Measurements from ENCODE around the gene PRRC2B.
"Not testable (repeated sequence)": the region's sequence is repeated elsewhere in the genome, so short reads cannot be mapped to it uniquely, and the experiment has no call there.

PRRC2B gene

DNA sequence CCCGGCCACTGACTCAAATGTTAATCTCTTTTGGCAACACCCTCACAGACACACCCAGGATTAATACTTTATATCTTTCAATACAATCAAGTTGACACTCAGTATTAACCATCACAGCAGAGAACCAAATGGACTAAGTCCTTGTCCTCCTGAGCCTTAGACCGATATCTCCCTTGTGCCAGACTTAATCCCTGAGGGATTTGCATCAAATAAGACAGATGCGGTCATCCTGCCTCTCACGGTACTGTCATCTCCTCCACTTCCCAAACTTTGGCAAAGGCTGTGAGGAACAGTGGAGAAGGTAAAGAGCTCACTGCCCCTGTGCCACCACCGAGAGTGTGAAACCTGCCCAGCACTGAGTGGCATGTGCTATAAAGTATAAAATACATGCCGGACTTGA lies 6.5 kb upstream of the PRRC2B start:
- no peak for DNase-seq (ENCODE audit: low read depth)

DNA sequence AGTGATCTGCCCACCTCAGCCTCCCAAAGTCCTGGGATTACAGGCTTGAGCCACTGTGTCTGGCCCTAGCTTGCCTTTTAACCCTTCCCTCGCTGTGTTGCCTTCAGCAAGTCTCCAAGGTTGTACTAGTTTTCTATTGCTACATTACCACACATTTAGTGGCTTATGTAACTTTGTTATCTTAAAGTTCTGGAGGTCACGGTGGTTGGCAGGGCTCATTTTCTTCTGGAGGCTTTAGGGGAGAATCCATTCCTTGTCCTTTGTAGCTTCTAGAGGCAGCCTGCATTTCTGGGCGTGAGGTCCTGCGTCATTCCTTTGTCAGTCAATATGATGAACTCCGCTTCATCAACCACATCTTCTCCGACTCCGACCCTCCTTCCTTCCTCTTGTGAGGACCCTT lies 2.9 kb upstream of the PRRC2B start:
- no peak for DNase-seq (ENCODE audit: low read depth)

DNA sequence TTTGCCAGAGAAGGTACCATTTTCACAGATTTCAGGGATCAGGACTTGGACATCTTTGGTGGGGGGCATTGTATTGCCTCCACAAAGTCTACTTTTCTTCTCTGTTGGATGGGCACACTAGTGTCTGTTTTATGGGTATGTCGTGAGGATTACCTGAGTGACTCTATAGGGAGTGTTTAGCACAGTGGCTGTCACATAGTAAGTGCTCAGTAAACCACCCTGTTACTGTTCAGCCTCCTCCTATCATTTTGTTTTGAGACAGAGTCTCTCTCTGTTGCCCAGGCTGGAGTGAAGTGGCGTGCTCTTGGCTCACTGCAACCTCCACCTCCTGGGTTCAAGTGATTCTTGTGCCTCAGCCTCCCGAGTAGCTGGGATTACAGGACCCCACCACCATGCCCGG lies 2.4 kb upstream of the PRRC2B start:
- no peak for DNase-seq (ENCODE audit: low read depth)

DNA sequence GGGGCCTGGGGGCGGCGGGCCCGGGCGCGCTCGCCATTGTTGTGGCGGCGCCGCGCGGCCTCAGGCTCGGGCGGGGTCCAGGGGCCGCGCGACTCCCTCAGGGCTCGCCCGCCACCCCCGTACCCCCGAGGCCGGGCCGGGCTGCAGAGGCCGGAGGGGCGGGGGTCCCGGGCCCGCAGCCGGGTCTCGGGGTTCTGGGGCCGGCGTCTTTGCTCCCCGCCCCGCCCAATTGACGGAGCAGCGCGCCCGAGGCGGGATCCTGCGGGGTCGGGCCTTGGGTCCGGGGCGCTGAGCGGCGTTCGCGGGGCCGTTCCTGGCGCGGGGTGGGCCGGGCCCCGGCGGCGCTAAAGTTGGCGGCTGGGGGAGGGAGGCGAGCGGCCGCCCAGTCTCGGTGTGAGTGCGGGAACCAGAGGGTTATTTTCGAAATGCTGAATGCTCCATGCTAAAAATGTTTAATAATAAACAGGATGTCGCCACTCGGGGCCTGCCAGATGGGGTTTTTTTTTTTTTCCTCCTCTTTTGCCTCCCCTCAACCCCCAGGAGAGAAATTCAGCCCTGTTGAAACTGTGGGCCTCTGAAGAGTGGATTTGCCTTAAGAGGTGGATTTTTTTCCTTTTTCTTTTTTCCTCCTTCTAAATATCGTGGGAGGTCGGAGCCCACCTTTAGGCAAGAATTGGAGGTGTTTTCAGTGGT lies 724 bp downstream of the PRRC2B start:
- DNase-seq (ENCODE audit: low read depth): no peak

DNA sequence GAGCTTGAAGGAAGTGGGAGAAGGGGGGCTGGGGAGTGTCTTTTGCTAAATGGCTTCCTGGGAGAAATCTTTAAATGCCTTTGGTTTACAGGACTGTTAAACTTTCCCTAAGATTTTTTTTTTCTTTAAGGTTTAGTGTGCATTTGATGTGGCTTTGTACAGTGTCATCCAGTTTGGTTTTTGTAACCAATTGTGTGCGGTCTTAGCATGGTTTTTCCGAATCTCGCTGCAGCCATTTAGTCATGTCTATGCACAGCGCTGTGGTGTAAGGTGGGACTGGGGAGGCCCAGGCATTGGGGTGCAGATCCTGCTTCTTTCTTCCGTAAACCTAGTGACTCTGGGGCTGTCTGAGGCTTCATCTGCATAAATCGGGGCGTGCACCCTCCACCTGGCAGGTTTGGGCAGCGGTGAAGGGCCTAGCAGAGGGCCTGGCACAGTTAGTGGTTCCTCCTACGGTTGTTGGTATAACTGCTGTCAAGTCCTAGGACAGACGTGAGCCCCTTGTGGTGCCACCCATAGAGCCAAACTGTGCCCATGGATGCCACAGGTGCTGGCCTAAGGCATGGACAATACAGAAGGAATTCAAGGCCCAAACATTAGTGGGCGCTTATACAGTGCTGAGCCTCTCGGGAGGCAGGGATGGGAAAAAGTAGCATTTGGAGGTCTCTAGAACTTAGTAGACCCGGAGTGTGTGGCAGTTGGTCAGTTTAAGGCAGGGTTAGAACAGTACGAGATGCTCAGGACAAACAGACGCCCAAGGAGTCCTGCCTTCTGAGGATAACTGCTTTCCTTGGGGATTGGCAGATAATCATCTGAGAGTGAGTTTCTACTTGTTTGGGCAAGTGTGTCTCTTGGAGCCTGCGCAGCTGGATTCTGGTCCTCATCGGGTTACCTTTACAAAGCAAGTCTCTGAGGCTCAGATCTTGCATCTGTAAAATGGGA lies 1.5 kb downstream of the PRRC2B start:
- no peak for DNase-seq (ENCODE audit: low read depth)

DNA sequence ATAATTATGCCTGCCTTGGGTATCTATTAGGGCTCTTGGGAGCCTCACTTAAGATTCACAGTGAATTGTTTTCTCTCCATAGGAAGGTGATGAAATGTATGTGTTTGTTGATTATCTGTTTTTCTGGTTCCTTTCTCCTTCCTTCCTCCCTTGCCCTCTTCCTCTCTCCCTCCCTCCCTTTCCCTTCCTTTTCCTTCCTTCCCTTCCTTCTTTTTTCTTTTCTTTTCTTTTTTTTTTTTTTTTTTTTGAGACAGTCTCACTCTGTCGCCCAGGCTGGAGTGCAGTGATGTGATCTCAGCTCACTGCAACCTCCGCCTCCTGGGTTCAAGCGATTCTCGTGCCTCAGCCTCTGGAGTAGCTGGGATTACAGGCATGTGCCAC lies 2.2 kb downstream of the PRRC2B start:
- DNase-seq (ENCODE audit: low read depth): not testable (repeated sequence)

DNA sequence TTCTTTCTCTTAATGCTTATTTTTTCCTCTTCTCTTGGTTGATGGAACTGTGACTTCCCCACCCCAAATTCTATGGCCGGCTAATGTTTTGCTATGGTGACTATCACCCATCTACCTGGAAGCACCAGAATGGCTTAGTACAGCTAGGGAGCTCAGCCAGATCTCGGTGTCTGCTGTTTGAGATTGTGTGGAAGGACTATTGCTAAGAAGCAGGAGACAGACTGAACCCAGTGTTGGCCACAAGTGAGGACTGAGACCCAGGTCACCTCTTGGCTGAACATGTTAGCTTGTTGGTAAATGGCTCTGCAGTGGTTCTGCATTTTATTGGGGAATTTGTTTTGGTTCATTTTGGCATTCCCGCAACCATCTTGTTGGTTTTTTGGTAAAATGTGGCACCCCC lies 2.7 kb downstream of the PRRC2B start:
- no peak for DNase-seq (ENCODE audit: low read depth)

DNA sequence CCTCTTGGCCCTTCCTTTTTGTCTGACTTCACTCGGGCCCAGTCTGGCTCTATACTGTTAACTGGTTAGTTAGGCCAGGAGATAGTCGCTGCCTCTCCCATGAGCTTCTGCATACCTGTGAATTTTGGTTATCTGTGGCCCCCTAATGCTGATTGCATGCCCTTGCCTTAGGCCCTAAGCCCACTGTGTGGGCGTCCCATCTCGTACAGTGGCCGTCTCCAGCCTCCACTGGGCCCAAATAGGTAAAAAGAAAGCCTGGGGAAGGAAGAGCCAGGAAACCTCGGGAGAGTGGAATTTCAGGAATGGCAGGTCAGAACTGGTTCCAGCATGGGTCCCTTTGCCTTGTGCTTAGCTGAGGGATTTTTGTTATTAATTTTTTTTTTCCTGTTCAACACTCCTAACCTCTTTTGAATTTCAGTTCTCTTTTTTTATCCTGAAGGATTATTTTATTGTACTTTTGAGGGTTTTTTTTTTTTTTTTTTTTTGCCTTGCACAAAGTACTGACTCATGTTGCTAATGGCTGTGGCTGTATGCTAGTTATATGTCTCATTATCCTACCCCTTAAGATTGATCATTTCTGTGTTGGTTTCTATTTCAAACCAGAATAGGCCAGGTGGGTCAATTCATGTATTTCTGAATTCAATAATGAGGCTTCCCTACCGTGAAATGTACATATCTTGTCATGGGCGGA lies 3.4 kb downstream of the PRRC2B start:
- no peak for DNase-seq (ENCODE audit: low read depth)

DNA sequence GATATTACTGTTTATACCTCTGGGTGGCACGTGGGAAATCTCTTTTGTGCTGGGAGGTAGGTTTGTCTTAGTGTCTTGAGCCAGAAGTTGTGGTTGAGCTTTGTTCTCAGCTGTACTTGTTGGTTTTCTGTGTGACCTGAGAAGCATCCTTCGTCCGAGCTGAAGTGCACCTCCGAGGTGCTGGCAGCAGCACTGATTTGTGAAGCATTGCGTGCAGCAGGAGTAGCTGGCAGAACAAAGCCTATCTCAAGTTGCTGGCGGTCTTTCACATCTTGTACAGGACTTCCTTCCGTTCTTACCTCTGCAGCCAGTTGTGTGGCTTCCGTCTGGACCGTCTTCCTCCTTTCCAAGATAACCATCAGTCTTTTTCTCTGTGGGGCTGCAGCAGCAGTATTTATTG lies 4.3 kb downstream of the PRRC2B start:
- no peak for DNase-seq (ENCODE audit: low read depth)

DNA sequence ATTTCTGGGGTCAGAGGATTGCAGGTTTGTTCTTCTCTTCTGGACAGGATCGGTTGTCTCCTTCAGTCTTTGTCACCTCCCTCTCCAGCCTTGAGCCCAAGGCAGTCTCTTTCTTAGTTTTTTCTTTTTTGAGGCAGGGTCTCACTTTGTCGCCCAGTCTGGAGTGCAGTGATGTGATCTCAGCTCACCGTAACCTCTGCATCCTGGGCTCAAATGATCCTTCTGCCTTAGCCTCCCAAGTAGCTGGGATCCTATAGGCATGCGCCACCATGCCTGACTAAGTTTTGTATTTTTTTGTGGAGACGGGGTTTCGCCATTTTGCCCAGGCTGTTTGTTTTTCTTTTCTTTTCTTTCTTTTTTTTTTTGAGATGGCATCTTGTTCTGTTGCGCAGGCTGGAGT lies 6.1 kb downstream of the PRRC2B start:
- DNase-seq (ENCODE audit: low read depth): no peak

DNA sequence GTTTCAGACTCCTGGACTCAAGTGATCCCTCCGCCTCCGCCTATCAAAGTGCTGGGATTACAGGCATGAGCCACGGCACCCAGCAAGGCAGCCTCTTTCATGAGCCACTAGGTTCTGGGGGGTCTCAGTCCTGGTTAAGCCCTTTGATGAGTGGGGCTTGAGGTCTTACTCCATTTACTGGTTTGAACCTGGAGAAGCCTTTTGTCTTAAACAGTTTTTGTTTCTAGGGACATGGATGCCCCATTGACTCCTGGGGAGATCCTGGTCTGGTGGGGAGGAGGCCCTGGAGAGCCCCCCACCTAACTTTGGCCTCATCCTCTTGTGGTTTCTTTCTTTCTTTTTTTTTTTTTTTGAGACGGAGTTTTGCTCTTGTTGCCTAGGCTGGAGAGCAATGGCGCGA lies 6.7 kb downstream of the PRRC2B start:
- no peak for DNase-seq (ENCODE audit: low read depth)

DNA sequence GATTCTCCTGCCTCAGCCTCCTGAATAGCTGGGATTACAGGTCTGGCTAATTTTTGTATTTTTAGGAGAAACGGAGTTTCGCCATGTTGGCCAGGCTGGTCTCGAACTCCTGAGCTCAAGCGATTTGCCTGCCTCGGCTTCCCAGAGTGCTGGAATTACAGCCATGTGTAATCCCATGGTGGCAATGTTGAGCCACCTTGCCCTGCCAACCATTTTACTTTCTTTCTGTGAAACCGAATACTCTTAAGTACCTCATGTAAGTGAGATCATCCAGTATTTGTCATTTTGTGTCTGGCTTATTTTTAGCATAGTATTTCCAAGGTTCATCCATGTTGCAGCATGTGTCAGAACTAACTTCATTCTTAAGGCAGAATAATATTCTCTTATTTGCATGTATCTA lies 8.2 kb downstream of the PRRC2B start:
- no peak for DNase-seq (ENCODE audit: low read depth)

DNA sequence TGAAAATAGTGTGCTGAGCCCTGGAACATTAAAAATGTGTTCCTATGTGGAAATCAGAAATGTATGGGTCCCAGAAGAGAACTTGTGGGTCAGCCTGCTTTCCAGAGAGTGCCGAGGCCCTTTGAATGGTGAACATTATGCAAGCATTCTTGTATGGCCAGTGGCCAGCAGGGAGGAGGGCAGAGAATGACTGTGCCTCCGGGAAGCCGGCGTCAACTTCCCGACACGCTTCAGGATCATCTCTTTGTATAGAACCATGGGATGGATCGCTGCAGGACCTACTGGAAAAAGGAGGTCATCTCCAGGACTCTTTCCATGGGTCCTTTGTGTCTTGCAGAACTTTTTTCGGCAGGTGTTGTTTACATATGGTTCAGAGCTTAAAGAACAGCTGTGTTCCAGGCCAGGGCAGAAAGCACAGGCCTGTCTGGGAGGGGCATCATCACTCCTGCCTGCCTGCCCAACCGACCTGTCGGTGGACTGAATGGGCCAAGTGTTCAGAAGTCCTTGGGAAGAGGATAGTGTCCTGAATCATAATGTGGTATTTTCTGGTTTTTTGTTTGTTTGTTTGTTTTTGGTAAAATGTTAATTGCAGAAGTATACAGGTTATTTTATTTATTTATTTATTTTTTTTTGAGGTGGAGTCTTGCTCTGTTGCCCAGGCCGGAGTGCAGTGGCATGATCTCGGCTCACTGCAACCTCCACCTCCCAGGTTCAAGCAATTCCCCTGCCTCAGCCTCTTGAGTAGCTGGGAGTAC lies 9.0 kb downstream of the PRRC2B start:
- no peak for DNase-seq (ENCODE audit: low read depth)

DNA sequence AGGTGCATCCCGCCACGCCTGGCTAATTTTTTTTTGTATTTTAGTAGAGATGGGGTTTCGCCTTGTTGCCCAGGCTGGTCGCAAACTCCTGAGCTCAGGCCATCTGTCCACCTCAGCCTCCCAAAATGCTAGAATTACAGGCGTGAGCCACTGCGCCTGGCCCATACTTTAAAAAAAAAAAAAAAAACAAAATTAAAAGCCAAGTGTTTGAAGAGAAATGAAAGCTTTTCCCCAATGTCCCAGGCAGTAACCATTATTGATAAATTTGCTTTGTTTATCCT lies 9.5 kb downstream of the PRRC2B start:
- DNase-seq (ENCODE audit: low read depth): no peak

DNA sequence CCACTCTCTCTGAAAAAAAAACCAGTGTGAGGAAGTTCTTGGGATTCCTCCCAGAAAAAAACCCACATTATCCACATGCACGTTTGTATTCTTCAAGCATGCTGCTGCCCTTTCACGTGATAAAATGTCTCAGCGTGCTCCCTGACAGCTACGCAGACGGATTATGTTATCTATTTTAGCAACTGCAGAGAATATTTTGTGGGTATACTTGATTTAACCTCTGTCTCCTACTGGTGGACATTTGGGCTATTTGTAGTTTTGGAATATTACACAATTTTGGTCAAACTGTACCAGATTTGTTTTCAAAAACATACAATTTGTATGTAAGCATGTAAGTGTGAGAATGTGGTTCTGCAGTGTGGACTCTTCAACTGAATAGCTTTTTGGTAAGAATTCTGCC lies 10.7 kb downstream of the PRRC2B start:
- no peak for DNase-seq (ENCODE audit: low read depth)

DNA sequence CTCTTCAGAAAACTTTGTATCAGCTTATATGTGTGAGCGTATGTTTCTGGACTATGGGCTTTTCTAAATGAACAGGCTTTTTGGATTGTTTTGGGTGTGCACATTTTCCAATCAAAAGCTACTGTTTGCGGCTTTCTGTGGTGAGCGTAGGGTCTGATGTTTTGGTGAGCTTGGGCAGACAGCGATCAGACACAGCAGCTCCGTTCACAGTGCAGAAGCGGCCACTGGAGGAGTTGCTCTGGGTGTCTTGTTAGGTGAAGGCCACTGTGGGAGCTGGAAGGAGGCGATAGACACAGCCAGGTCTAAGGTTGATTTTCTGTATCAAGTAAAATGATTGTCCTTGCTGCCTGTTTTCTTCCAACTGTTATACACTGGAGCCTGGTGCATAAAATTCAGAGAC lies 11.1 kb downstream of the PRRC2B start:
- DNase-seq (ENCODE audit: low read depth): no peak

DNA sequence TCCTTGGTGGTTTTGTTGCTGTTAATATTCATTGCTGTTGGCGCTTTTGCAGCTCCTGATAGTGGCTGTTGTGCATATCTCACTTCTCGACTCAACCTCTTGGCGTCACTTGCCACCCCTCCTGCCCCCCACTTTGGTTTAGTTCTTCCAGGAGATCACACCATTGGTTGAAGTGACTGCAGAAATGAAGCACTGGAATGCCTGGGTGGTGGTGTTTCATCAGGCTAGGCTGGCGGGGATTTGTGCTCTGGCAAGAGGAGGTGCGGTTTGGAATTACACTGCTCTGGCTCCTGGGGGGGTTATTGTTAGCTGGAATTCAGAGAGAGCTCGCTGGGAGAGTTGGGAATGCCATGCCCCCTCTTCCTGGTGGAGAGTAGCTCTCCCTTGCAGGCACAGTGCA lies 11.5 kb downstream of the PRRC2B start:
- no peak for DNase-seq (ENCODE audit: low read depth)

DNA sequence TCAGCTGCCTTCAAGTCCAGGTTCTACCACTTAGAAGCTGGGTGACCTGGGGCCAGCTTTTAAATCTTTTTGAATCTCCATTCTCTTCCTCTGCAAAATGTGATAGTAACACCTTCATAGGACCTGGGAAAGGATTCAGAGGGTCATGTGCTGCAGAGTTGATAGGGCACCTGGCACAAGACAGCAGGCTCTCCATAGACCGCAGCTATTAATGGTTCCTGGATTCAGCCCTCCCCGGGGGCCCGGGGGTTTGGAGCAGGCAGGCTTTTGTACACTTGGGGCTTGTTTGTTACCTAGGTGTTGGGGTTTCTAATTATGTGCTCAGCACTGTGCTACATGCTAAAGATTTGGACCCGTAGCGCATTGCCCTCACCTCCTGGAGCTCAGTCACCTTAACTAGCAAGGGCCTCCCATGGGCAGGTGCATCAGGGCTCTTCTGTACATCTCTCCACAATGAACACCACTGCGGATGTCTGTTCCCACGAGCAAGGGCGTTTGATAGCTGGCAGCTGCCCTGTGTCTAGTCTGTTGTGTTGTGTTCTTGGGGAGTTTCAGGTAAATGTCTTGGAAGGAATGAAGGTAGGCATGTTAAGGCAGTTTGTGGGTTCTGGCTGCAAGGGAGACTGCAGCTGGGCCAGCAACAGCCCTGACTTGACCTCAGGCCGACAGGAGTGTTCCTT lies 12.1 kb downstream of the PRRC2B start:
- DNase-seq (ENCODE audit: low read depth): no peak

DNA sequence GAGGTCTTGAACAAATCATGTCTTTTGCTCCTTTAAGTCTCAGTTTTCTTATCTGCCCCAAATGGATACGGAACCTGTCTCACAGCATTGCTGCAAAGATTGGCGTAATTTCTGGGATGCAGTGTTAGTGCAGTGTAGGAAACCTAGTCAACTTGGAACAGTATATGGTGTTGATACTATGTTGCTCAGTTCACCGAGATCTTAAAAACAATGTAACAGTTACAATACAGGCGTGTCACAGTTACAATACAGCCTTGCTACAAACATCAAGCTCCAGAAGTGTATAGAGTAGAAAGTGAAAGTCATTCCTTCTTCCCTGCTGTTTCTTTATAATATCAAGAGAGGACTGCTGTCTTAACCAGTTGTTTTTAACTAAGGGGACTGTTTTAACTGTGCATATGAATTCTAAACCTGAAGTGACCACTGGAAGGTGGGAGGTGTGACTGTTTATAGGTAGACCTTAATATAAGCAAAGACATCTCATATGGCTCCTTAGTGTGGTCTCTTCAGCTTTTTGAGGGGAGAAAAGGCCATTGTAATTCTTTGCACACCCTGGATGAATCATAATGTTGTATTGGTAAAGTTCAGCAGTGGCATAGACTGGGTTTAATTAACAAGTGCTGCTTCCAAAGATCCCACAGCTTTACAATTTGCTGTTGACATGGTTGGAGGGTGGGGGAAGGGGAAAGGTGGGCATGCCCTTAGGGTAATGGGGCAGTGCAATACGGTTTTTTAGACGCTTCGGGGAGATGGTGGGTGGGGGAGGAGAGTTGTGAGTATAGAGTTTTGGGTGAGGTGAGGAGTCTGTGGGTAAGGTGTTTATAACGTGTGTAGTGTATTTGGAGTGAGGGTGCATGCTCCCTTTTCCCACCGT lies 12.9 kb downstream of the PRRC2B start:
- no peak for DNase-seq (ENCODE audit: low read depth)

DNA sequence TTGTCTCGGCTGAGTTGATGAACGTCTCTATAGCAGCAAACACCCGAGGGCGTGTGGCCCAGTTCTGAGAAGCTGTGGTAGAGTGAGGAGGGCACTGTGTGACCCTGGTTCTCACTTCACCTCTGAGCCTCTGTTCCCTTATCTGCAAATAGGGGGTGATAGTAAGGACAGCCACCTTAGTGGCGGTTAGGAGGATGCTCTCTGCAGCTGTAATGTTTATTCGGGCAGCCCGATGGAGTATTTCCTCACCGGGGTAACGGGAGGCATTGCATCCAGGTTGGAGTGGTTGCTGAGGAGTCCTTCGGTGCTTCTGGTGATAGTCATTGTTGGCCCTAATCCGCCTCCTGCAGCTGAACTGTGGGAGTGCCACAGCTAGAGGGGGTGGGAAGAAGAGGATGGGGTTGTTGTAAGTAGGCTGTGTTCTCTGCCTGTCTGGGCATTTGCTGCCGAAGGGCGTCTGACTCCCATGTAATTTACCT lies 13.9 kb downstream of the PRRC2B start:
- DNase-seq (ENCODE audit: low read depth): no peak

Data from stimulated activated CD8-positive, alpha-beta memory T cell treated with anti-CD3 and anti-CD28 coated beads, Interleukin-15, amount 100 ng/mL, for 24 hours (primary cell).